GM12878 (cell line): ENCODE data around the gene MXRA7. TPM values are rescaled to one million over a fixed set of nuclear protein-coding genes. Genes with fewer than 3 reads are reported as not detected.
A peak's percentile ranks its signal among the peaks of the same experiment; 100 is the strongest.

Experiments used
- ATAC-seq: fragments of 200-7000 bp; cut with Tn5 transposase; 3 replicates; pipeline ENCODE4 v1.9.1; 2020; ENCODE audit warnings: mild to moderate bottlenecking, moderate library complexity
- BruUV-seq: library from RNA; stranded (reverse); fragments of 400-500 nt; replicated peaks from 2 replicates; lab custom pipeline; 2021; lab: Mats Ljungman, UMichigan
- CTCF ChIA-PET: fragments of 300-600 bp; sonication (Branson Sonifier 250); formaldehyde crosslinking; extraction: SDS; loops from one replicate; lab custom pipeline; 2021; ENCODE audit warnings: inconsistent platforms; lab: Yijun Ruan, JAX
- POLR2A ChIA-PET: fragments of 350-600 bp; formaldehyde crosslinking; extraction: SDS; loops from one replicate; lab custom pipeline; 2021; ENCODE audit warnings: inconsistent platforms; lab: Charles Lee
- RAD21 ChIA-PET: fragments of 300-600 bp; sonication (Branson Sonifier 250); formaldehyde crosslinking; loops from one replicate; lab custom pipeline; 2023; ENCODE audit warnings: antibody characterized with exemption; ENCODE audit not compliant: unreplicated experiment; lab: Charles Lee
- SMC1A ChIA-PET: fragments of 300-600 bp; sonication (Branson Sonifier 250); formaldehyde crosslinking; loops from one replicate; lab custom pipeline; 2023; ENCODE audit not compliant: unreplicated experiment, uncharacterized antibody; lab: Charles Lee
- DNase-seq: peaks from one replicate; pipeline ENCODE4 v3.0.0-alpha.2; 2011; ENCODE audit warnings: low read depth, low spot score
- FAIRE-seq: peaks from 3 replicates; lab custom pipeline; 2011; peaks lifted over from hg19 to GRCh38; lab: Jason Lieb, UNC
- H2AFZ ChIP-seq: 2 replicates; pipeline ENCODE4 v1.6.0; 2011; ENCODE audit warnings: low read depth, low read length, control low read depth; ENCODE audit not compliant: control insufficient read depth
- H3K27ac ChIP-seq: 2 replicates; pipeline ENCODE4 v1.5.1; 2011; ENCODE audit warnings: control low read depth; ENCODE audit not compliant: control insufficient read depth, insufficient read depth
- H3K27me3 ChIP-seq, 2 experiments: replicated peaks in 1 of 2; 2 replicates each; pipeline versions ENCODE4 v1.6.0 to v1.6.1; 2011; ENCODE audit warnings: low read length in 1 of 2; ENCODE audit not compliant: control insufficient read depth in 2 of 2, insufficient read depth in 2 of 2
- H3K36me3 ChIP-seq, 2 experiments: 2 replicates each; pipeline ENCODE4 v1.5.1; 2011; ENCODE audit warnings: low read length in 1 of 2; ENCODE audit not compliant: control insufficient read depth in 2 of 2, insufficient read depth in 2 of 2
- H3K4me1 ChIP-seq: 2 replicates; pipeline ENCODE4 v1.6.1; 2011; ENCODE audit warnings: mild to moderate bottlenecking, low read length, moderate library complexity, mixed read lengths; ENCODE audit not compliant: control insufficient read depth, insufficient read depth
- H3K4me2 ChIP-seq: 2 replicates; pipeline ENCODE4 v1.6.0; 2011; ENCODE audit warnings: control low read depth; ENCODE audit not compliant: control insufficient read depth, insufficient read depth
- H3K4me3 ChIP-seq: fragments of 200-600 bp; sonication (generic); 2 replicates; pipeline ENCODE4 v1.5.1; 2016
- H3K79me2 ChIP-seq: 2 replicates; pipeline ENCODE4 v1.6.0; 2011; ENCODE audit warnings: low read length; ENCODE audit not compliant: control insufficient read depth, insufficient read depth
- H3K9ac ChIP-seq: 2 replicates; pipeline ENCODE4 v1.8.0; 2011; ENCODE audit warnings: low read length, control low read depth, mixed read lengths; ENCODE audit not compliant: control insufficient read depth, insufficient read depth
- H3K9me3 ChIP-seq: replicated peaks from 3 replicates; pipeline ENCODE4 v1.5.1; 2011; ENCODE audit warnings: mild to moderate bottlenecking, low read length; ENCODE audit not compliant: control insufficient read depth, insufficient read depth
- H4K20me1 ChIP-seq: 2 replicates; pipeline ENCODE4 v1.6.0; 2011; ENCODE audit not compliant: control insufficient read depth, insufficient read depth
- JUNB ChIP-seq: IDR thresholded peaks from 2 replicates; pipeline ENCODE4 v1.6.1; 2016; ENCODE audit warnings: antibody characterized with exemption, mild to moderate bottlenecking
- in situ Hi-C: fragments of 300-500 bp; cut with MboI; formaldehyde crosslinking; loops from 9 replicates; pipeline ENCODE4 v1.14.3; 2018; ENCODE audit warnings: mixed read lengths
- intact Hi-C: fragments of 100-400 bp; cut with micrococcal nuclease; formaldehyde crosslinking; loops from one replicate; pipeline ENCODE4 v1.14.2; 2022; ENCODE audit not compliant: unreplicated experiment
- polyA plus RNA-seq, 11 experiments: library from polyadenylated mRNA; depleted of rRNA in 4 of 11; unstranded in 6 of 11; stranded (reverse) in 5 of 11; fragments of >200 nt; fragmentation: Nextera tagmentation in 4 of 11; fragmentation: Illumina TruSeq in 1 of 11; extraction: Ambion mirVana in 4 of 11; extraction: Trizol in 1 of 11; gene quantifications; 1 replicate in 1 of 11; 2 replicates in 10 of 11; pipeline versions ENCODE4 v1.2.1 to v1.2.3, GENCODE V29; 2011 to 2016; ENCODE audit warnings: inconsistent platforms in 2 of 11, missing spikeins in 2 of 11, low read depth in 1 of 11
- total RNA-seq, 4 experiments: library from RNA; depleted of rRNA in 3 of 4; stranded (reverse); fragments of >200 nt in 3 of 4; fragmentation: Illumina TruSeq in 1 of 4; extraction: Trizol in 1 of 4; gene quantifications; 2 replicates each; pipeline versions ENCODE4 v1.2.1 to v1.2.3, GENCODE V29; 2013 to 2021
- TF ChIP-seq, protein P1 (sequence below): fragments of 450-650 bp; formaldehyde crosslinking; IDR thresholded peaks from 2 replicates; pipeline ENCODE4 v1.4.0; 2022; ENCODE audit warnings: mild to moderate bottlenecking, moderate library complexity
- TF ChIP-seq, protein P2 (sequence below), 3 experiments: IDR thresholded peaks in 2 of 3; conservative IDR thresholded peaks in 1 of 3; 2 replicates each; pipeline ENCODE4 v1.5.1; 2011; ENCODE audit warnings: low read depth in 3 of 3, low read length in 3 of 3, mild to moderate bottlenecking in 3 of 3, control low read depth in 2 of 3, moderate library complexity in 2 of 3, inconsistent platforms in 1 of 3, mixed read lengths in 1 of 3; ENCODE audit not compliant: control insufficient read depth in 2 of 3, insufficient read depth in 1 of 3; ENCODE audit errors: extremely low read depth in 1 of 3

MXRA7 gene
- total and polyA plus RNA-seq, 10 of the 15 experiments (the other 5 are each of a cell fraction or from before 2014, with no cell fraction given), result 0.03 to 2.0 (median 0.33) TPM

DNA sequence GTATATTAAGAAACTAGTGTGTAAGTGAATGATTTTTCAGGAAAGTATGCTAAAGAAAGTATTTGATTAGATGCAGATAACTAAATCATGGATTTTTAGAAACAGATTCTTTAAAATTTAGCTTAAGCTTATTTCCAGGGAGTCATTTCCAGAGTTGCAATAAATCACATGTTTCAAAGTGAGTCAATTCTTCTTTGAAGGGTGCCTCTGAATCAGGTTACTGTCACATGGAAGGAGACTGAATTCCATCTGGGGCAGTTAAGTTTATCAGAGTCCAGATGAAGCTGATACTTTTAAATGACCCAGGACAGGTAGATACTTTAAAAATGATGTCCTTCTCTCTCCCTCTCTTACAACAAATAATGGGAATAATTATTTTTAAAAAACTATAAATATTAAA, 32.2 kb upstream of the MXRA7 start:
- ChIA-PET RAD21 (interaction anchor here (0.7 kb wide), 1 partner anchor 16 kb away, joined by 3 read pairs; no protein-coding TSS in a partner anchor), SMC1A (interaction anchor here (1.1 kb wide), 1 partner anchor 10 kb away, joined by 4 read pairs; no protein-coding TSS in a partner anchor), CTCF (interaction anchor here (1.4 kb wide), 1 partner anchor 81 kb away, joined by 3 read pairs; no protein-coding TSS in a partner anchor)
- BruUV-seq, result no TSS peak
- DNase-seq (no peak), ATAC-seq (no peak), FAIRE-seq (no peak)
- Histone ChIP-seq H3K9ac (no peak overlapping the region), H3K79me2 (peaks cover 15% of the 10 kb centered on the region), H4K20me1 (no peaks in the 10 kb centered on the region), H3K36me3 (peaks cover 0 to 9% of the 10 kb centered on the region in 2 experiments; a peak in 3 of 4 replicates), H3K27ac (no peak overlapping the region), H3K27me3 (no peaks in the 10 kb centered on the region), H3K4me3 (no peak overlapping the region), H3K4me1 (no peaks in the 10 kb centered on the region; the same call in 1 of the 2 replicates), H3K9me3 (no peaks in the 10 kb centered on the region)
- intact Hi-C loops, result no loop called here
- in situ Hi-C loops, result no loop called here
- TF ChIP-seq, protein P1, sequence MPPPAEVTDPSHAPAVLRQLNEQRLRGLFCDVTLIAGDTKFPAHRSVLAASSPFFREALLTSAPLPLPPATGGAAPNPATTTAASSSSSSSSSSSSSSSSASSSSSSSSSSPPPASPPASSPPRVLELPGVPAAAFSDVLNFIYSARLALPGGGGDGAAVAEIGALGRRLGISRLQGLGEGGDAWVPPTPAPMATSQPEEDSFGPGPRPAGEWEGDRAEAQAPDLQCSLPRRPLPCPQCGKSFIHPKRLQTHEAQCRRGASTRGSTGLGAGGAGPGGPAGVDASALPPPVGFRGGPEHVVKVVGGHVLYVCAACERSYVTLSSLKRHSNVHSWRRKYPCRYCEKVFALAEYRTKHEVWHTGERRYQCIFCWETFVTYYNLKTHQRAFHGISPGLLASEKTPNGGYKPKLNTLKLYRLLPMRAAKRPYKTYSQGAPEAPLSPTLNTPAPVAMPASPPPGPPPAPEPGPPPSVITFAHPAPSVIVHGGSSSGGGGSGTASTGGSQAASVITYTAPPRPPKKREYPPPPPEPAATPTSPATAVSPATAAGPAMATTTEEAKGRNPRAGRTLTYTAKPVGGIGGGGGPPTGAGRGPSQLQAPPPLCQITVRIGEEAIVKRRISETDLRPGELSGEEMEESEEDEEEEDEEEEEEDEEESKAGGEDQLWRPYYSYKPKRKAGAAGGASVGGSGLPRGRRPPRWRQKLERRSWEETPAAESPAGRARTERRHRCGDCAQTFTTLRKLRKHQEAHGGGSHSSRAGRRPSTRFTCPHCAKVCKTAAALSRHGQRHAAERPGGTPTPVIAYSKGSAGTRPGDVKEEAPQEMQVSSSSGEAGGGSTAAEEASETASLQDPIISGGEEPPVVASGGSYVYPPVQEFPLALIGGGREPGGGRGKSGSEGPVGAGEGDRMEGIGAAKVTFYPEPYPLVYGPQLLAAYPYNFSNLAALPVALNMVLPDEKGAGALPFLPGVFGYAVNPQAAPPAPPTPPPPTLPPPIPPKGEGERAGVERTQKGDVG (CRISPR knock-in tag), result no peak
- TF ChIP-seq JUNB, result 0 out of 2 replicates have a peak, but pooled peaks have one; percentile 18
- TF ChIP-seq, protein P2, sequence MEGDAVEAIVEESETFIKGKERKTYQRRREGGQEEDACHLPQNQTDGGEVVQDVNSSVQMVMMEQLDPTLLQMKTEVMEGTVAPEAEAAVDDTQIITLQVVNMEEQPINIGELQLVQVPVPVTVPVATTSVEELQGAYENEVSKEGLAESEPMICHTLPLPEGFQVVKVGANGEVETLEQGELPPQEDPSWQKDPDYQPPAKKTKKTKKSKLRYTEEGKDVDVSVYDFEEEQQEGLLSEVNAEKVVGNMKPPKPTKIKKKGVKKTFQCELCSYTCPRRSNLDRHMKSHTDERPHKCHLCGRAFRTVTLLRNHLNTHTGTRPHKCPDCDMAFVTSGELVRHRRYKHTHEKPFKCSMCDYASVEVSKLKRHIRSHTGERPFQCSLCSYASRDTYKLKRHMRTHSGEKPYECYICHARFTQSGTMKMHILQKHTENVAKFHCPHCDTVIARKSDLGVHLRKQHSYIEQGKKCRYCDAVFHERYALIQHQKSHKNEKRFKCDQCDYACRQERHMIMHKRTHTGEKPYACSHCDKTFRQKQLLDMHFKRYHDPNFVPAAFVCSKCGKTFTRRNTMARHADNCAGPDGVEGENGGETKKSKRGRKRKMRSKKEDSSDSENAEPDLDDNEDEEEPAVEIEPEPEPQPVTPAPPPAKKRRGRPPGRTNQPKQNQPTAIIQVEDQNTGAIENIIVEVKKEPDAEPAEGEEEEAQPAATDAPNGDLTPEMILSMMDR (IDR thresholded peaks at IDR 0.05 in 2 of 3, conservative IDR thresholded peaks at IDR 0.05 in 1 of 3; ENCODE audit: control insufficient read depth in 2 of 3, extremely low read depth in 1 of 3, insufficient read depth in 1 of 3, low read depth in 3 of 3, low read length in 3 of 3), result no peak
- TF ChIP-seq, all 136 proteins: peak for 1
- no peak overlapping the region for H3K4me2 ChIP-seq
- no peak overlapping the region for H2AFZ ChIP-seq
- POLR2A ChIA-PET, result no interaction called here
